Measurements from ENCODE around the gene TMEM185A.
"Not testable (repeated sequence)": the region's sequence is repeated elsewhere in the genome, so short reads cannot be mapped to it uniquely, and the experiment has no call there.

- not testable (repeated sequence) for TF ChIP-seq CTCF (IDR thresholded peaks at IDR 0.05; ENCODE audit: insufficient read depth, low read depth, low read length); EZH2 (IDR thresholded peaks at IDR 0.05; ENCODE audit: insufficient read depth, low read length)
Observed at GRCh38 chrX:149619662-149620061, 11.9 kb downstream of the TMEM185A start.
